ENCODE data around the gene MYDGF. TPM values are rescaled to one million over a fixed set of nuclear protein-coding genes. Genes with fewer than 3 reads are reported as not detected.
A peak's percentile ranks its signal among the peaks of the same experiment; 100 is the strongest.

Gene MYDGF
- total RNA-seq, 4 donors from 2014 or later, result 33.2 to 52.5 (median 41.5) TPM

DNA sequence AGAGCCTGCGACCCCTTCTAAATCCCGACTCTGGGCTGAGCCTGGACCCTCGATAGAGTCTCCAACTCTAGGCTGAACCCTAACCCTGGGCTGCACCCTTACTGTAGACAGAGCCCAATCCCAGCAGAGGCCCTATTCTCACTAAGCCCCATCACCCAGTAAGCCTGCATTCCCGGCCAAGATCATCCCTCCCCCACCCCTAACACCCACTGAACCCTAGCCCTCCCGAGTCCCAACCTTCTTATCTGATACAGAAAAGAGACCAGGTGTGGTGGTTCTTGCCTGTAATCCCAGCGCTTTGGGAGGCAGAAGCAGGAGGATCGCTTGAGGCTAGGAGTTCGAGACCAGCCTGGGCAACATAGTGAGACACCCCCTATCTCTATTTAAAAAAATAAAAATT is 33.4 kb downstream of the MYDGF start:
- TF ChIP-seq POLR2A (IDR thresholded peaks at IDR 0.05), result no peak
- TF ChIP-seq, protein P1, sequence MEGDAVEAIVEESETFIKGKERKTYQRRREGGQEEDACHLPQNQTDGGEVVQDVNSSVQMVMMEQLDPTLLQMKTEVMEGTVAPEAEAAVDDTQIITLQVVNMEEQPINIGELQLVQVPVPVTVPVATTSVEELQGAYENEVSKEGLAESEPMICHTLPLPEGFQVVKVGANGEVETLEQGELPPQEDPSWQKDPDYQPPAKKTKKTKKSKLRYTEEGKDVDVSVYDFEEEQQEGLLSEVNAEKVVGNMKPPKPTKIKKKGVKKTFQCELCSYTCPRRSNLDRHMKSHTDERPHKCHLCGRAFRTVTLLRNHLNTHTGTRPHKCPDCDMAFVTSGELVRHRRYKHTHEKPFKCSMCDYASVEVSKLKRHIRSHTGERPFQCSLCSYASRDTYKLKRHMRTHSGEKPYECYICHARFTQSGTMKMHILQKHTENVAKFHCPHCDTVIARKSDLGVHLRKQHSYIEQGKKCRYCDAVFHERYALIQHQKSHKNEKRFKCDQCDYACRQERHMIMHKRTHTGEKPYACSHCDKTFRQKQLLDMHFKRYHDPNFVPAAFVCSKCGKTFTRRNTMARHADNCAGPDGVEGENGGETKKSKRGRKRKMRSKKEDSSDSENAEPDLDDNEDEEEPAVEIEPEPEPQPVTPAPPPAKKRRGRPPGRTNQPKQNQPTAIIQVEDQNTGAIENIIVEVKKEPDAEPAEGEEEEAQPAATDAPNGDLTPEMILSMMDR (IDR thresholded peaks at IDR 0.05), result no peak
- H3K36me3 ChIP-seq, result no peaks in the 10 kb centered on the region
- no peak for DNase-seq
- intact Hi-C loops (cut with DNase I), result no loop called here
- H3K9me3 ChIP-seq, result no peaks in the 10 kb centered on the region
- peak overlapping the region in 1 of 4 donors; percentile 56 for H3K27ac ChIP-seq
- peak overlapping the region in 1 of 4 donors; percentile 71 for H3K4me3 ChIP-seq
- peaks cover 27 to 66% (median 41%) of the 10 kb centered on the region in 3 donors for H3K4me1 ChIP-seq
- peaks cover 0 to 22% (median 0%) of the 10 kb centered on the region in 4 donors for H3K27me3 ChIP-seq
- WGBS, 2 donors, result 72% methylated on average over 5 of the region's 8 CpGs; no CpG with 5 or more reads in 1 of the 2 donors

DNA sequence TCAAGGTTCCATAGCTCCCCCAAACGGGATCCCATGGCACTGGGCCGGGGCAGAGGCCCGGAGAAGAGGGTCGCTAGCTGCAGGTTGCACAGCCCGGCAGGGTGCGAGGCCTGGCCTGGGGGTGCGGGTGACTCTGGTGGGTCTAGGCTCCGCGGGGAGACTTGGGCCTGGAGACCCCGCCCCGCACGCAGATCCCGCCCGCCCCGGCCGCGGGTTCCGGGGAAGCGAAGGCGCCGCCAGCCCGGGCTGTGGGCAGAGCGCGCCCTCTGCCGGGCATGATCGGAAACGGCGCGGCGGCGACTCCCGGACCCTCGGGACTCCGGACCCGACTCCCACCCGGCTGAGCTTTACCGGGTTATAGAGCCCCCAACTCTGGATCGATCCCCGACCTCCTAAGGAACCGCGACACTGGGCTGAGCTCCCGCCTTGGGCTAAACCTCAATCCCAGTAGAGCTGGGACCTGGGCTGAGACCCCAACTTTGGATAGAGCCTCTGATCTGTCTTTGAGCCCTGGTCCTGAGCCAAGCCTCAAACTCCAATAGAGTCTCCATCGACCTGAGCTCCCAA is 33.9 kb downstream of the MYDGF start:
- 0% methylated on average over 1 to 5 of the region's 43 CpGs for WGBS, 2 donors
- Histone ChIP-seq H3K36me3 (no peaks in the 10 kb centered on the region), H3K4me3 (peak overlapping the region; percentile 32 to 71 (median 50)), H3K27me3 (peaks cover 0 to 22% (median 0%) of the 10 kb centered on the region in 4 donors), H3K4me1 (peaks cover 23 to 61% (median 40%) of the 10 kb centered on the region in 3 donors), H3K9me3 (no peaks in the 10 kb centered on the region), H3K27ac (peak overlapping the region; percentile 12 to 56 (median 52))
- no peak for DNase-seq
- no peak for TF ChIP-seq POLR2A (IDR thresholded peaks at IDR 0.05)
- TF ChIP-seq, protein P1 (IDR thresholded peaks at IDR 0.05), result peak; percentile 83 to 98 (median 94)
- intact Hi-C loops (cut with DNase I), result no loop called here

- H3K27me3 ChIP-seq, result peaks cover 0 to 22% (median 0%) of the 10 kb centered on the region in 4 donors
- peaks cover 18 to 56% (median 35%) of the 10 kb centered on the region in 3 donors for H3K4me1 ChIP-seq
- H3K4me3 ChIP-seq, result peak overlapping the region; percentile 32 to 71 (median 50)
- no peaks in the 10 kb centered on the region for H3K9me3 ChIP-seq
- intact Hi-C loops (cut with DNase I), result no loop called here
- no peak for TF ChIP-seq POLR2A (IDR thresholded peaks at IDR 0.05)
- TF ChIP-seq, protein P1 (IDR thresholded peaks at IDR 0.05), result no peak
- no CpG with 5 or more reads among the region's 13 CpGs for WGBS, 2 donors
- no peaks in the 10 kb centered on the region for H3K36me3 ChIP-seq
- no peak for DNase-seq
- peak overlapping the region in 3 of 4 donors; percentile 50 to 56 (median 55) for H3K27ac ChIP-seq
Measured at GRCh38 chr19:4635754-4636116, 34.4 kb downstream of the MYDGF start.

DNA sequence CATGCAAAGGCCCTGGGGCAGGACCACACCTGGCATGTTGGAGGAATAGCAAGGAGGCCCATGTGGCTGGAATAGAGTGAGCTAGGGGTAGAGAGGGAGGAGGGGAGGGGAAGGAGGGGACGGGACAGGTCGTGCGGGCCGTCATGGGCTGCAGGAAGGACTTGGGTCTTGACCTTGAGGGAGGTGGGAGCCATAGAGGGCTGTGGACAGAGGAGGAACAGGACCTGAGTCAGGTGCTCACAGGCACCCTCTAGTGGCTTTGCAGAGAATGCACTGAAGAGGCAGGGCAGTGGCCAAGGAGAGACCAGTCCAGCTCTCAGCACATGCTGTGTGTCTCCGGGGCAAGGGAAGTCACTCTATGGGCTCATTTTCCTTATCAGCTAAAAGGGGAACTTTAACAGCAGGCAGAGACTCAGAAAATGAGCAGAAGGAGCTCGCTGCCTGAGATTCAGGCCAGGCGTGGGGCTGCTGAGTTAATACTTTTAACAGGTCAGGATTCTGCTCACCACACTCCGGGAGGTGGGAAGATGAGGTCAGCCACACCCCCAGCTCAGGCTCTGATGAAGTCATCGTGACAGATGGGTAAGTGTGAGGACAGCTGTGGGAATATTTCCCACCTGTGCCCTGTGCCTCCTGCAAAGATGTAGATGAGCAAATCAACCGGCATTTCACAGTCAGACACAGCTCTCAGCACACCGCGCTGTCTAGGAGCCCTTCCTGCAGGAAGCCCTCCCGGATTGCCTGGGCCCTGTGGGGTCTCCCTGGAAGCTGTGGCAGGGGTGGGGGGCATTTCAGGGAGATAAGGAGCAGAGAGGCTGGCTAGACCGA is 36.8 kb downstream of the MYDGF start:
- Histone ChIP-seq H3K4me3 (no peak overlapping the region), H3K4me1 (peaks cover 6 to 36% (median 19%) of the 10 kb centered on the region in 3 donors), H3K36me3 (no peaks in the 10 kb centered on the region), H3K27me3 (peaks cover 0 to 27% (median 0%) of the 10 kb centered on the region in 4 donors), H3K9me3 (no peaks in the 10 kb centered on the region), H3K27ac (no peak overlapping the region)
- no peak for DNase-seq
- TF ChIP-seq, protein P1 (IDR thresholded peaks at IDR 0.05), result peak in 5 of 6 experiments; percentile 49 to 72 (median 64)
- TF ChIP-seq POLR2A (IDR thresholded peaks at IDR 0.05), result peak in 1 of 4 donors; percentile 9
- WGBS, 2 donors, result 23 to 35% methylated on average over 9 to 14 of the region's 14 CpGs
- intact Hi-C loops (cut with DNase I), result loop anchor here (5.0 kb wide), 1 partner anchor 56 kb away; no protein-coding TSS in a partner anchor

Data from esophagus squamous epithelium (tissue), 5 donors.